H9 (cell line): Measurements from ENCODE around the gene NFRKB. TPM values are rescaled to one million over a fixed set of nuclear protein-coding genes. Genes with fewer than 3 reads are reported as not detected.

Source experiments
- DNase-seq: peaks from one replicate; pipeline ENCODE4 v3.0.0-alpha.2; 2017
- H2AFZ ChIP-seq: one replicate; pipeline ENCODE4 v1.6.1; 2013; ENCODE audit warnings: mild to moderate bottlenecking, low read length, control low read depth, moderate library complexity
- H2AK5ac ChIP-seq: 2 replicates; pipeline ENCODE4 v1.6.1; 2013; ENCODE audit warnings: low read length, control low read depth, mixed read lengths; ENCODE audit not compliant: insufficient read length
- H2BK120ac ChIP-seq: one replicate; pipeline ENCODE4 v1.6.1; 2013; ENCODE audit warnings: low read depth, mild to moderate bottlenecking, low read length, control low read depth, inconsistent platforms; ENCODE audit not compliant: poor library complexity, severe bottlenecking
- H2BK12ac ChIP-seq: 2 replicates; pipeline ENCODE4 v1.6.1; 2013; ENCODE audit warnings: low read length, control low read depth, mixed read lengths, low read depth; ENCODE audit not compliant: insufficient read length
- H2BK15ac ChIP-seq: 2 replicates; pipeline ENCODE4 v1.6.1; 2013; ENCODE audit warnings: low read depth, low read length, control low read depth
- H2BK20ac ChIP-seq: one replicate; pipeline ENCODE4 v1.6.1; 2013; ENCODE audit warnings: low read depth, mild to moderate bottlenecking, low read length, control low read depth, inconsistent platforms; ENCODE audit not compliant: poor library complexity, severe bottlenecking
- H2BK5ac ChIP-seq: 2 replicates; pipeline ENCODE4 v1.6.1; 2013; ENCODE audit warnings: low read length, control low read depth, mixed read lengths; ENCODE audit not compliant: insufficient read length
- H3K14ac ChIP-seq: 2 replicates; pipeline ENCODE4 v1.6.1; 2013; ENCODE audit warnings: low read length, control low read depth; ENCODE audit not compliant: insufficient read depth
- H3K18ac ChIP-seq: 2 replicates; pipeline ENCODE4 v1.6.1; 2013; ENCODE audit warnings: low read depth, mild to moderate bottlenecking, mixed read lengths, low read length, control low read depth; ENCODE audit not compliant: insufficient read length
- H3K23ac ChIP-seq: 2 replicates; pipeline ENCODE4 v1.6.1; 2013; ENCODE audit warnings: low read length, control low read depth, mixed read lengths, low read depth; ENCODE audit not compliant: insufficient read length
- H3K23me2 ChIP-seq: 2 replicates; pipeline ENCODE4 v1.6.1; 2013; ENCODE audit warnings: low read depth, mild to moderate bottlenecking, mixed read lengths, low read length, control low read depth; ENCODE audit not compliant: insufficient read length, poor library complexity, severe bottlenecking
- H3K27ac ChIP-seq: 2 replicates; pipeline ENCODE4 v1.5.1; 2013; ENCODE audit warnings: low read length, control low read depth, mixed read lengths, low read depth; ENCODE audit not compliant: insufficient read length
- H3K27me3 ChIP-seq: 2 replicates; pipeline ENCODE4 v1.6.1; 2013; ENCODE audit warnings: low read length, control low read depth, inconsistent platforms; ENCODE audit not compliant: insufficient read depth
- H3K4ac ChIP-seq: 2 replicates; pipeline ENCODE4 v1.6.1; 2013; ENCODE audit warnings: low read depth, mild to moderate bottlenecking, control low read depth, inconsistent platforms, low read length, moderate library complexity
- H3K4me1 ChIP-seq: 2 replicates; pipeline ENCODE4 v1.6.1; 2013; ENCODE audit warnings: low read length, control low read depth, inconsistent platforms; ENCODE audit not compliant: insufficient read depth
- H3K4me2 ChIP-seq: 2 replicates; pipeline ENCODE4 v1.6.1; 2013; ENCODE audit warnings: low read length, control low read depth, mixed read lengths; ENCODE audit not compliant: insufficient read length, insufficient read depth
- H3K56ac ChIP-seq: 2 replicates; pipeline ENCODE4 v1.6.1; 2013; ENCODE audit warnings: low read depth, mild to moderate bottlenecking, mixed read lengths, low read length, control low read depth; ENCODE audit not compliant: insufficient read length
- H3K79me1 ChIP-seq: 2 replicates; pipeline ENCODE4 v1.6.1; 2013; ENCODE audit warnings: low read depth, mild to moderate bottlenecking, moderate library complexity, low read length, control low read depth, inconsistent platforms; ENCODE audit not compliant: insufficient read depth, poor library complexity, severe bottlenecking
- H3K79me2 ChIP-seq: 2 replicates; pipeline ENCODE4 v1.6.1; 2013; ENCODE audit warnings: low read length, control low read depth, inconsistent platforms; ENCODE audit not compliant: insufficient read depth
- H3K9ac ChIP-seq: 2 replicates; pipeline ENCODE4 v1.6.1; 2013; ENCODE audit warnings: low read length, control low read depth, mixed read lengths; ENCODE audit not compliant: insufficient read length; ENCODE audit errors: extremely low read depth
- H3K9me3 ChIP-seq: one replicate; pipeline ENCODE4 v1.6.1; 2013; ENCODE audit warnings: low read depth, low read length, inconsistent platforms; ENCODE audit not compliant: control insufficient read depth
- H3T11ph ChIP-seq: one replicate; pipeline ENCODE4 v1.6.1; 2013; ENCODE audit warnings: mild to moderate bottlenecking, low read length, control low read depth, inconsistent platforms
- H4K20me1 ChIP-seq: one replicate; pipeline ENCODE4 v1.6.1; 2013; ENCODE audit not compliant: control insufficient read depth, insufficient read length, insufficient read depth
- H4K5ac ChIP-seq: 2 replicates; pipeline ENCODE4 v1.6.1; 2013; ENCODE audit warnings: low read depth, mild to moderate bottlenecking, mixed read lengths, low read length, control low read depth; ENCODE audit not compliant: insufficient read length
- H4K8ac ChIP-seq: replicated peaks from 2 replicates; pipeline ENCODE4 v1.6.1; 2013; ENCODE audit warnings: low read length, control low read depth, mixed read lengths, low read depth; ENCODE audit not compliant: insufficient read length
- H4K91ac ChIP-seq: 2 replicates; pipeline ENCODE4 v1.6.1; 2013; ENCODE audit warnings: low read depth, mild to moderate bottlenecking, moderate library complexity, mixed read lengths, low read length, control low read depth; ENCODE audit not compliant: insufficient read length
- H3K27ac Mint-ChIP-seq, 3 experiments: 2 replicates in 2 of 3; 3 replicates in 1 of 3; pipeline ENCODE4 v1.8.0; 2020 to 2021; ENCODE audit warnings: mixed read lengths in 3 of 3, mild to moderate bottlenecking in 1 of 3, moderate library complexity in 1 of 3
- H3K27me3 Mint-ChIP-seq: 2 replicates; pipeline ENCODE4 v1.8.0; 2021; ENCODE audit warnings: low read depth, mild to moderate bottlenecking, moderate library complexity, mixed read lengths
- H3K36me3 Mint-ChIP-seq, 3 experiments: 2 replicates in 2 of 3; 3 replicates in 1 of 3; pipeline ENCODE4 v1.8.0; 2020 to 2021; ENCODE audit warnings: low read depth in 3 of 3, mixed read lengths in 3 of 3; ENCODE audit not compliant: insufficient read depth in 1 of 3
- H3K4me1 Mint-ChIP-seq, 2 experiments: 2 replicates each; pipeline ENCODE4 v1.8.0; 2020; ENCODE audit warnings: mixed read lengths in 2 of 2
- H3K4me3 Mint-ChIP-seq, 2 experiments: 2 replicates in 1 of 2; 3 replicates in 1 of 2; pipeline ENCODE4 v1.8.0; 2020 to 2021; ENCODE audit warnings: mild to moderate bottlenecking in 2 of 2, mixed read lengths in 2 of 2, moderate library complexity in 1 of 2
- H3K9me3 Mint-ChIP-seq, 2 experiments: 2 replicates in 1 of 2; 3 replicates in 1 of 2; pipeline ENCODE4 v1.8.0; 2020; ENCODE audit warnings: mild to moderate bottlenecking in 2 of 2, mixed read lengths in 2 of 2, moderate library complexity in 1 of 2
- WGBS: extraction: QIAGEN DNeasy Blood & Tissue Kit; methylation state at CpG from one replicate; pipeline ENCODE4 v1.1.7; 2013; ENCODE audit warnings: missing lambda C conversion rate, low lambda C conversion rate, mixed read lengths; ENCODE audit not compliant: insufficient read length; ENCODE audit errors: extremely low coverage; 5-methylcytosine and 5-hydroxymethylcytosine counted together
- total RNA-seq: library from RNA; stranded (reverse); gene quantifications from 2 replicates; pipeline ENCODE4 v1.2.1, GENCODE V29; 2021
- TF ChIP-seq, protein P1 (sequence below): fragments of 200-600 bp; sonication (generic); conservative IDR thresholded peaks from 3 replicates; pipeline ENCODE4 v1.8.0; 2021; ENCODE audit warnings: antibody characterized with exemption, mild to moderate bottlenecking

The NFRKB gene
- total RNA-seq, 1 experiment from 2014 or later: 41.0 TPM

DNA sequence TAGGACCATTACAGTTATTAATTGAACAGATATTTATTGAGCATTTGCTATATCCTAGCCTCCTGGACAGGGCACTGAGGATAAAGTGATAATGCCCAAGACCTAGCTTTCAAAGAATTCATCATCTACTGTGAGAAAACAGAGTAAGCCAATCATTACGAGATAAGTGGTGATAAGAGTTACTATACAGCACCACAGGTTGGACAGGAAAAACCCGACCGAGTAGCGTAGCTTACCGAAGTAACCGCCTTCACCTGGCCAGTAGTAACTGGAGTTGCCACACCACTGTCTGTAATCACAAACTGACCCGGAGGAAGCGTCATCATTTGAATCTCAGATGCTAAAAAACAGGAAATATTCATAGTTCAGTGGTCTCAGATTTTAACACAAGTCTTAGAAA is 10.0 kb upstream of the NFRKB start:
- H3K9me3 Mint-ChIP-seq: no peaks in the 10 kb centered on the region
- H3K4me1 Mint-ChIP-seq: peaks cover 3% of the 10 kb centered on the region in 2 experiments; a peak in 3 of 4 replicates
- Histone ChIP-seq H3K4me1 (no peaks in the 10 kb centered on the region), H4K5ac (no peak overlapping the region), H2AFZ (no peak overlapping the region), H3K79me2 (no peaks in the 10 kb centered on the region), H2AK5ac (no peak overlapping the region), H2BK15ac (no peak overlapping the region), H3K23me2 (no peaks in the 10 kb centered on the region), H4K8ac (no peak overlapping the region), H3K23ac (no peak overlapping the region), H3K4me2 (no peak overlapping the region), H3T11ph (no peak overlapping the region), H3K4ac (no peak overlapping the region), H3K9me3 (no peaks in the 10 kb centered on the region), H3K18ac (no peak overlapping the region), H3K27ac (no peak overlapping the region), H2BK12ac (no peak overlapping the region), H3K27me3 (no peaks in the 10 kb centered on the region), H4K91ac (no peak overlapping the region), H2BK5ac (no peak overlapping the region), H2BK120ac (no peak overlapping the region), H3K14ac (no peak overlapping the region), H3K9ac (no peak overlapping the region), H3K56ac (no peak overlapping the region), H4K20me1 (no peaks in the 10 kb centered on the region), H3K79me1 (no peaks in the 10 kb centered on the region), H2BK20ac (no peak overlapping the region)
- peaks cover 31 to 69% (median 50%) of the 10 kb centered on the region in 3 experiments; a peak in 6 of 7 replicates for H3K36me3 Mint-ChIP-seq
- no peak overlapping the region; a peak in 1 of 5 replicates for H3K4me3 Mint-ChIP-seq
- WGBS: no CpG with 5 or more reads among the region's 8 CpGs
- TF ChIP-seq, protein P1, sequence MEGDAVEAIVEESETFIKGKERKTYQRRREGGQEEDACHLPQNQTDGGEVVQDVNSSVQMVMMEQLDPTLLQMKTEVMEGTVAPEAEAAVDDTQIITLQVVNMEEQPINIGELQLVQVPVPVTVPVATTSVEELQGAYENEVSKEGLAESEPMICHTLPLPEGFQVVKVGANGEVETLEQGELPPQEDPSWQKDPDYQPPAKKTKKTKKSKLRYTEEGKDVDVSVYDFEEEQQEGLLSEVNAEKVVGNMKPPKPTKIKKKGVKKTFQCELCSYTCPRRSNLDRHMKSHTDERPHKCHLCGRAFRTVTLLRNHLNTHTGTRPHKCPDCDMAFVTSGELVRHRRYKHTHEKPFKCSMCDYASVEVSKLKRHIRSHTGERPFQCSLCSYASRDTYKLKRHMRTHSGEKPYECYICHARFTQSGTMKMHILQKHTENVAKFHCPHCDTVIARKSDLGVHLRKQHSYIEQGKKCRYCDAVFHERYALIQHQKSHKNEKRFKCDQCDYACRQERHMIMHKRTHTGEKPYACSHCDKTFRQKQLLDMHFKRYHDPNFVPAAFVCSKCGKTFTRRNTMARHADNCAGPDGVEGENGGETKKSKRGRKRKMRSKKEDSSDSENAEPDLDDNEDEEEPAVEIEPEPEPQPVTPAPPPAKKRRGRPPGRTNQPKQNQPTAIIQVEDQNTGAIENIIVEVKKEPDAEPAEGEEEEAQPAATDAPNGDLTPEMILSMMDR: no peak
- DNase-seq: no peak
- H3K27ac Mint-ChIP-seq: no peak overlapping the region; a peak in 1 of 7 replicates
- no peaks in the 10 kb centered on the region for H3K27me3 Mint-ChIP-seq
